K562 (cell line): ENCODE results near the gene LIPE. TPM values are rescaled to one million over a fixed set of nuclear protein-coding genes. Genes with fewer than 3 reads are reported as not detected.

Experiments used
- ATAC-seq: fragments of 200-7000 bp; cut with Tn5 transposase; 3 replicates; pipeline ENCODE4 v1.9.1; 2020; ENCODE audit warnings: moderate library complexity
- BruUV-seq: library from RNA; stranded (reverse); fragments of 400-500 nt; replicated peaks from 2 replicates; lab custom pipeline; 2021; lab: Mats Ljungman, UMichigan
- CTCF ChIA-PET: fragments of 300-600 bp; formaldehyde crosslinking; extraction: SDS; loops from one replicate; lab custom pipeline; 2021; ENCODE audit warnings: low intra/inter-chr PET ratio; lab: Yijun Ruan, JAX
- POLR2A ChIA-PET: fragments of 300-600, 350-650 bp; sonication (Branson Sonifier 250); formaldehyde crosslinking; extraction: SDS; loops from one replicate; lab custom pipeline; 2021; ENCODE audit warnings: antibody characterized with exemption, inconsistent platforms; lab: Yijun Ruan, JAX
- DNase-seq, 4 experiments: peaks; one replicate each; pipeline versions ENCODE4 v3.0.0 to v3.0.0-alpha.2; 2011 to 2018; ENCODE audit warnings: low spot score in 3 of 4, mixed read lengths in 3 of 4; ENCODE audit errors: extremely low read depth in 1 of 4
- FAIRE-seq: peaks from 2 replicates; lab custom pipeline; 2011; peaks lifted over from hg19 to GRCh38; lab: Jason Lieb, UNC
- H2AFZ ChIP-seq: 2 replicates; pipeline ENCODE4 v1.6.0; 2011; ENCODE audit warnings: low read depth, low read length, control low read depth, inconsistent platforms
- H3K27ac ChIP-seq: fragments of 200-600 bp; 3 replicates; pipeline ENCODE4 v1.8.0; 2011; ENCODE audit warnings: low read depth, mild to moderate bottlenecking, control low read depth, inconsistent platforms, low read length, moderate library complexity, mixed read lengths; ENCODE audit errors: extremely low read depth
- H3K27me3 ChIP-seq, 2 experiments: fragments of 300-600 bp in 1 of 2; 2 replicates in 1 of 2; 3 replicates in 1 of 2; pipeline versions ENCODE4 v1.6.0 to v1.8.0; 2011; ENCODE audit warnings: inconsistent platforms in 2 of 2, low read length in 2 of 2, mild to moderate bottlenecking in 1 of 2, mixed read lengths in 1 of 2, moderate library complexity in 1 of 2; ENCODE audit not compliant: control insufficient read depth in 2 of 2, insufficient read depth in 2 of 2
- H3K36me3 ChIP-seq: fragments of 300-600 bp; 3 replicates; pipeline ENCODE4 v1.8.0; 2011; ENCODE audit warnings: mild to moderate bottlenecking, low read length, inconsistent platforms; ENCODE audit not compliant: control insufficient read depth, insufficient read depth
- H3K4me1 ChIP-seq, 2 experiments: fragments of 200-600 bp in 1 of 2; replicated peaks in 1 of 2; 2 replicates in 1 of 2; 3 replicates in 1 of 2; pipeline versions ENCODE4 v1.5.1 to v1.8.0; 2011; ENCODE audit warnings: inconsistent platforms in 2 of 2, low read length in 2 of 2, mild to moderate bottlenecking in 1 of 2, mixed read lengths in 1 of 2, moderate library complexity in 1 of 2; ENCODE audit not compliant: control insufficient read depth in 2 of 2, insufficient read depth in 2 of 2
- H3K4me2 ChIP-seq: 2 replicates; pipeline ENCODE4 v1.6.1; 2011; ENCODE audit warnings: low read length, control low read depth, inconsistent platforms, mixed read lengths; ENCODE audit not compliant: insufficient read depth
- H3K4me3 ChIP-seq: fragments of 200-600 bp; sonication (generic), shearing (Covaris generic); 2 replicates; pipeline ENCODE4 v1.5.1; 2016; ENCODE audit warnings: control low read depth, inconsistent platforms
- H3K79me2 ChIP-seq: fragments of 200-600 bp; 3 replicates; pipeline ENCODE4 v1.8.0; 2011; ENCODE audit warnings: low read length, inconsistent platforms; ENCODE audit not compliant: control insufficient read depth, insufficient read depth
- H3K9ac ChIP-seq, 2 experiments: 2 replicates each; pipeline versions ENCODE4 v1.6.0 to v1.6.1; 2011; ENCODE audit warnings: low read depth in 2 of 2, low read length in 2 of 2, control low read depth in 1 of 2, inconsistent platforms in 1 of 2, mild to moderate bottlenecking in 1 of 2, mixed read lengths in 1 of 2; ENCODE audit not compliant: insufficient read depth in 1 of 2
- H3K9me1 ChIP-seq: one replicate; pipeline ENCODE4 v1.6.0; 2011; ENCODE audit warnings: inconsistent platforms, mild to moderate bottlenecking, low read length, moderate library complexity; ENCODE audit not compliant: control insufficient read depth, insufficient read depth
- H3K9me3 ChIP-seq: replicated peaks from 2 replicates; pipeline ENCODE4 v1.5.1; 2011; ENCODE audit warnings: low read depth, low read length, inconsistent platforms; ENCODE audit not compliant: control insufficient read depth, insufficient read depth
- H4K20me1 ChIP-seq: replicated peaks from 2 replicates; pipeline ENCODE4 v1.6.1; 2011; ENCODE audit warnings: low read length, inconsistent platforms, mixed read lengths; ENCODE audit not compliant: control insufficient read depth, insufficient read depth
- ARID3A ChIP-seq: IDR thresholded peaks from 2 replicates; pipeline ENCODE4 v1.6.1; 2012; ENCODE audit warnings: low read depth, low read length, improper control_type of control experiment, borderline replicate concordance
- BRD4 ChIP-seq: fragments of 200-600 bp; sonication (generic); IDR thresholded peaks from 2 replicates; pipeline ENCODE4 v1.6.1; 2017; ENCODE audit warnings: inconsistent platforms
- CSDE1 ChIP-seq, 2 experiments: fragments of 450-650 bp; IDR thresholded peaks; 2 replicates each; pipeline ENCODE4 v1.6.1; 2016; ENCODE audit warnings: mild to moderate bottlenecking in 1 of 2
- GATA2 ChIP-seq: sonication (generic); formaldehyde crosslinking; IDR thresholded peaks from 2 replicates; pipeline ENCODE4 v1.4.0; 2020; ENCODE audit warnings: mild to moderate bottlenecking, missing genetic modification reagents
- HDAC8 ChIP-seq: fragments of 450-650 bp; IDR thresholded peaks from 2 replicates; pipeline ENCODE4 v1.6.1; 2016; ENCODE audit warnings: mild to moderate bottlenecking, missing genetic modification characterization, moderate library complexity, missing compliant biosample characterization
- HIVEP1 ChIP-seq: fragments of 250-450 bp; sonication (Bioruptor Pico); IDR thresholded peaks from 2 replicates; pipeline ENCODE4 v1.4.0; 2020; ENCODE audit warnings: mild to moderate bottlenecking
- IFI16 ChIP-seq: fragments of 250-450 bp; sonication (Bioruptor Pico); IDR thresholded peaks from 2 replicates; pipeline ENCODE4 v2.1.2; 2022; ENCODE audit warnings: mild to moderate bottlenecking, inconsistent platforms
- KDM4B ChIP-seq, 2 experiments: fragments of 450-650 bp in 1 of 2; sonication (generic) in 1 of 2; IDR thresholded peaks; 2 replicates each; pipeline ENCODE4 v1.6.1; 2016 to 2017; ENCODE audit warnings: borderline replicate concordance in 2 of 2, antibody characterized with exemption in 1 of 2, low read depth in 1 of 2, mild to moderate bottlenecking in 1 of 2
- MAFK ChIP-seq: IDR thresholded peaks from 2 replicates; pipeline ENCODE4 v1.6.1; 2011; ENCODE audit warnings: low read length, improper control_type of control experiment
- POLR3G ChIP-seq: IDR thresholded peaks from 2 replicates; pipeline ENCODE4 v1.6.1; 2011; ENCODE audit not compliant: insufficient read length, insufficient replicate concordance; ENCODE audit errors: extremely low read depth
- PYGO2 ChIP-seq: fragments of 450-650 bp; IDR thresholded peaks from 2 replicates; pipeline ENCODE4 v1.6.1; 2016; ENCODE audit warnings: mild to moderate bottlenecking, missing genetic modification characterization, moderate library complexity, missing compliant biosample characterization
- SMARCE1 ChIP-seq: fragments of 450-650 bp; IDR thresholded peaks from 2 replicates; pipeline ENCODE4 v1.7.1; 2016; ENCODE audit warnings: mild to moderate bottlenecking
- ZNF143 ChIP-seq: sonication (generic); formaldehyde crosslinking; IDR thresholded peaks from 2 replicates; pipeline ENCODE4 v1.9.0; 2022; ENCODE audit warnings: mild to moderate bottlenecking, missing genetic modification reagents
- WGBS: fragments of 100-300 bp; shearing (Covaris generic); methylation state at CpG from one replicate; pipeline ENCODE4 v1.1.6; 2016; ENCODE audit warnings: low coverage, mixed read lengths; ENCODE audit not compliant: insufficient coverage; ENCODE audit errors: missing lambda C conversion rate; 5-methylcytosine and 5-hydroxymethylcytosine counted together
- in situ Hi-C: fragments of 300-500 bp; cut with MboI; formaldehyde crosslinking; loops from 4 replicates; pipeline ENCODE4 v1.15.0; 2018; ENCODE audit warnings: inconsistent platforms, mixed read lengths
- intact Hi-C: fragments of 100-400 bp; cut with micrococcal nuclease; formaldehyde crosslinking; loops from 2 replicates; pipeline ENCODE4 v1.14.2; 2022
- polyA plus RNA-seq, 8 experiments: library from polyadenylated mRNA; depleted of rRNA in 4 of 8; stranded (reverse) in 5 of 8; unstranded in 3 of 8; fragments of >200 nt; fragmentation: Nextera tagmentation in 2 of 8; fragmentation: Illumina TruSeq in 1 of 8; extraction: Ambion mirVana in 2 of 8; extraction: Trizol in 1 of 8; gene quantifications; 2 replicates each; pipeline versions ENCODE4 v1.2.1 to v1.2.3, GENCODE V29; 2011 to 2014; ENCODE audit warnings: inconsistent platforms in 1 of 8, missing spikeins in 1 of 8
- total RNA-seq, 7 experiments: library from RNA; depleted of rRNA in 6 of 7; stranded (reverse); fragments of >200 nt in 6 of 7; fragmentation: Illumina TruSeq in 2 of 7; extraction: Trizol in 2 of 7; gene quantifications; 2 replicates each; pipeline versions ENCODE4 v1.2.1 to v1.2.3, GENCODE V29; 2011 to 2021; ENCODE audit warnings: low replicate concordance in 1 of 7
- TF ChIP-seq, protein P1 (sequence below): fragments of 250-450 bp; sonication (Bioruptor Pico); IDR thresholded peaks from 2 replicates; pipeline ENCODE4 v1.5.0; 2021
- TF ChIP-seq, protein P2 (sequence below): fragments of 450-650 bp; formaldehyde crosslinking; IDR thresholded peaks from 2 replicates; pipeline ENCODE4 v1.4.0; 2020; ENCODE audit warnings: mild to moderate bottlenecking, mixed read lengths
- TF ChIP-seq, protein P3 (sequence below): fragments of 250-450 bp; sonication (Bioruptor Pico); IDR thresholded peaks from 2 replicates; pipeline ENCODE4 v1.5.0; 2020; ENCODE audit warnings: mild to moderate bottlenecking

LIPE gene
- total and polyA plus RNA-seq, 9 of the 15 experiments (the other 6 are each of a cell fraction or from before 2014, with no cell fraction given) = 0.22 TPM; not detected in 8

- no peak for FAIRE-seq
- DNase-seq = no peak
- no peaks in the 10 kb centered on the region for H3K79me2 ChIP-seq
- H3K4me3 ChIP-seq = no peak overlapping the region
- H3K9me1 ChIP-seq = no peaks in the 10 kb centered on the region
- H4K20me1 ChIP-seq = no peaks in the 10 kb centered on the region
- CTCF ChIA-PET = no interaction called here
- ATAC-seq = no peak
- peak overlapping the region in 1 of 2 experiments; percentile 64; a peak in 1 of 4 replicates for H3K9ac ChIP-seq
- no peak overlapping the region for H2AFZ ChIP-seq
- in situ Hi-C loops (no loop called here), intact Hi-C loops (no loop called here)
- TF ChIP-seq HIVEP1 (CRISPR knock-in tag) (no peak), ARID3A (no peak), HDAC8 (tag) (no peak), KDM4B (IDR thresholded peaks at IDR 0.05; ENCODE audit: borderline replicate concordance in 2 of 2, low read depth in 1 of 2) (no peak), MAFK (no peak), PYGO2 (no peak), BRD4 (no peak), GATA2 (no peak), POLR3G (no peak), ZNF143 (CRISPR knock-in tag) (no peak), CSDE1 (IDR thresholded peaks at IDR 0.05) (no peak), SMARCE1 (no peak), IFI16 (CRISPR knock-in tag) (no peak)
- TF ChIP-seq, protein P1, sequence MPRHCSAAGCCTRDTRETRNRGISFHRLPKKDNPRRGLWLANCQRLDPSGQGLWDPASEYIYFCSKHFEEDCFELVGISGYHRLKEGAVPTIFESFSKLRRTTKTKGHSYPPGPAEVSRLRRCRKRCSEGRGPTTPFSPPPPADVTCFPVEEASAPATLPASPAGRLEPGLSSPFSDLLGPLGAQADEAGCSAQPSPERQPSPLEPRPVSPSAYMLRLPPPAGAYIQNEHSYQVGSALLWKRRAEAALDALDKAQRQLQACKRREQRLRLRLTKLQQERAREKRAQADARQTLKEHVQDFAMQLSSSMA (CRISPR knock-in tag) = no peak
- TF ChIP-seq, protein P2, sequence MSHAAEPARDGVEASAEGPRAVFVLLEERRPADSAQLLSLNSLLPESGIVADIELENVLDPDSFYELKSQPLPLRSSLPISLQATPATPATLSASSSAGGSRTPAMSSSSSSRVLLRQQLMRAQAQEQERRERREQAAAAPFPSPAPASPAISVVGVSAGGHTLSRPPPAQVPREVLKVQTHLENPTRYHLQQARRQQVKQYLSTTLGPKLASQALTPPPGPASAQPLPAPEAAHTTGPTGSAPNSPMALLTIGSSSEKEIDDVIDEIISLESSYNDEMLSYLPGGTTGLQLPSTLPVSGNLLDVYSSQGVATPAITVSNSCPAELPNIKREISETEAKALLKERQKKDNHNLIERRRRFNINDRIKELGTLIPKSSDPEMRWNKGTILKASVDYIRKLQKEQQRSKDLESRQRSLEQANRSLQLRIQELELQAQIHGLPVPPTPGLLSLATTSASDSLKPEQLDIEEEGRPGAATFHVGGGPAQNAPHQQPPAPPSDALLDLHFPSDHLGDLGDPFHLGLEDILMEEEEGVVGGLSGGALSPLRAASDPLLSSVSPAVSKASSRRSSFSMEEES (CRISPR knock-in tag) = no peak
- TF ChIP-seq, protein P3, sequence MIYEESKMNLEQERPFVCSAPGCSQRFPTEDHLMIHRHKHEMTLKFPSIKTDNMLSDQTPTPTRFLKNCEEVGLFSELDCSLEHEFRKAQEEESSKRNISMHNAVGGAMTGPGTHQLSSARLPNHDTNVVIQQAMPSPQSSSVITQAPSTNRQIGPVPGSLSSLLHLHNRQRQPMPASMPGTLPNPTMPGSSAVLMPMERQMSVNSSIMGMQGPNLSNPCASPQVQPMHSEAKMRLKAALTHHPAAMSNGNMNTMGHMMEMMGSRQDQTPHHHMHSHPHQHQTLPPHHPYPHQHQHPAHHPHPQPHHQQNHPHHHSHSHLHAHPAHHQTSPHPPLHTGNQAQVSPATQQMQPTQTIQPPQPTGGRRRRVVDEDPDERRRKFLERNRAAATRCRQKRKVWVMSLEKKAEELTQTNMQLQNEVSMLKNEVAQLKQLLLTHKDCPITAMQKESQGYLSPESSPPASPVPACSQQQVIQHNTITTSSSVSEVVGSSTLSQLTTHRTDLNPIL (CRISPR knock-in tag) = no peak
- H3K27me3 ChIP-seq = no peaks in the 10 kb centered on the region
- POLR2A ChIA-PET = no interaction called here
- BruUV-seq = no TSS peak
- H3K4me1 ChIP-seq = peaks cover 0 to 31% of the 10 kb centered on the region in 2 experiments; a peak in 2 of 5 replicates
- 71% methylated on average over 13 of the region's 15 CpGs for WGBS
- H3K36me3 ChIP-seq = peaks cover 6% of the 10 kb centered on the region; the same call in 2 of the 3 replicates
- no peak overlapping the region for H3K4me2 ChIP-seq
- 0 out of 2 replicates have a peak, but pooled peaks cover 2% of the 10 kb centered on the region for H3K9me3 ChIP-seq
- H3K27ac ChIP-seq = no peak overlapping the region
Observed at GRCh38 chr19:42368765-42369164, 58.4 kb downstream of the LIPE start.
